Testis (tissue), 3 donors: ENCODE data around the gene IGFL1. TPM values are rescaled to one million over a fixed set of nuclear protein-coding genes. Genes with fewer than 3 reads are reported as not detected.

Source experiments
- DNase-seq: peaks from one replicate; pipeline ENCODE4 v3.0.0-alpha.2; 2019
- H3K27ac ChIP-seq, 2 donors: fragments of 200-600 bp; sonication (generic); one replicate each; pipeline ENCODE4 v1.5.1; 2019
- H3K27me3 ChIP-seq: fragments of 200-600 bp; sonication (generic); one replicate; pipeline ENCODE4 v1.5.1; 2019
- H3K36me3 ChIP-seq: fragments of 200-600 bp; sonication (generic); one replicate; pipeline ENCODE4 v1.5.1; 2017; ENCODE audit warnings: low read depth; ENCODE audit errors: missing control alignments
- H3K4me1 ChIP-seq: fragments of 200-600 bp; sonication (generic); one replicate; pipeline ENCODE4 v1.5.1; 2019
- H3K4me3 ChIP-seq, 2 donors: fragments of 200-600 bp; sonication (generic); one replicate each; pipeline ENCODE4 v1.5.1; 2017 to 2019
- H3K9me3 ChIP-seq: fragments of 200-600 bp; sonication (generic); one replicate; pipeline ENCODE4 v1.5.1; 2017
- POLR2A ChIP-seq: fragments of 450-650 bp; IDR thresholded peaks from one replicate; pipeline ENCODE4 v1.6.1; 2017; ENCODE audit warnings: antibody characterized with exemption, mild to moderate bottlenecking, moderate library complexity
- WGBS, 2 donors: methylation state at CpG; one replicate each; pipeline ENCODE4 v1.1.5; 2018; 5-methylcytosine and 5-hydroxymethylcytosine counted together
- intact Hi-C: fragments of 100-400 bp; cut with DNase I; formaldehyde crosslinking; loops from one replicate; pipeline ENCODE4 v1.15.1; 2023; ENCODE audit warnings: low total_unique reads
- polyA plus RNA-seq: library from polyadenylated mRNA; stranded (reverse); fragments of 350-450 nt; fragmentation: Illumina TruSeq; extraction: RNeasy Lipid Tissue Mini Kit (QIAGEN cat#74804); gene quantifications from one replicate; pipeline ENCODE4 v1.2.3, GENCODE V29; 2014; ENCODE audit warnings: low read depth, low replicate concordance; ENCODE audit not compliant: insufficient read depth
- total RNA-seq, 2 donors: library from RNA; depleted of rRNA; stranded (reverse); fragments of >200 nt; gene quantifications; one replicate each; pipeline ENCODE4 v1.2.3, GENCODE V29; 2016
- TF ChIP-seq, protein P1 (sequence below), 3 experiments: fragments of 450-650 bp in 2 of 3; fragments of 200-600 bp in 1 of 3; sonication (generic) in 1 of 3; IDR thresholded peaks; one replicate each; pipeline ENCODE4 v1.5.1; 2016 to 2019; ENCODE audit warnings: antibody characterized with exemption in 3 of 3, mild to moderate bottlenecking in 2 of 3, moderate library complexity in 1 of 3

The IGFL1 gene
- total and polyA plus RNA-seq, 3 donors from 2014 or later, result 3.2 TPM; not detected in 2

DNA sequence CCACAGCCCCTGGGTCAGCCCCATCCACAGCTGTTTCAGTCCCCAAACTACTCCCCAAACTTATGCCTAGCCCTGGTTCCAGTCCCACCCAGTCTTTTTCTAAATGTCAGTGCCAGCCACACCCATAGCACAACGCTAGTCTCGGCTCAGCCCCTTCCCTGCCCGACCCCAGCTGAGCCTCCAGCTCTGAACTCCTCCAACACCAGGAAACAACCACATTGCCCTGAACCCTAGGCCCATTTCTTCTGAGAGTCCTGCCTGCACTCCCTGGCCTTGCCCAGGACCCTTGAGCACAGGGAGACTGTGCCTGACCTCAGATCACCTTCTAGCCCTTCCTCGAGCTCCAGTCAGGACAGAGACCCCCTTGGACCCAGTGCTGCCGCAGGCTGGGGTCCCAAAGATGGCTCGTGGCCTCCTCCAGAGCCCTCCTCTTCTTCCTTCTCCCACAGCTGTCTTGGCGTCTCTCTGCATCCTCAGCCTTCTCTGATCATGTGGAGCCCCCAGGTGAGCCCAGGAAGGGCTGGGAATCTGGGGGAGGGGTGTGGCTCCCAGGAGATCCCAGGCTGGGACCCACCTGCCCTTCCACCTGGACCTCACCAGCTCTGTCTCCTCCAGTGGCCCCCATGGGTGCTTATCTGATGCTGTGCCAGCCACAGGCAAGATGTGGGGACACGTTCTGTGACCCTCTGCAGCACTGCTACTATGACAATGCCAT is 33.0 kb upstream of the IGFL1 start:
- WGBS, 2 donors, result 81 to 84% methylated on average over 8 of the region's 8 CpGs
- Histone ChIP-seq H3K27me3 (no peaks in the 10 kb centered on the region), H3K27ac (no peak overlapping the region), H3K4me3 (no peak overlapping the region), H3K9me3 (no peaks in the 10 kb centered on the region), H3K4me1 (peaks cover 3% of the 10 kb centered on the region), H3K36me3 (no peaks in the 10 kb centered on the region)
- intact Hi-C loops, result no loop called here
- no peak for DNase-seq
- no peak for TF ChIP-seq POLR2A
- TF ChIP-seq, protein P1, sequence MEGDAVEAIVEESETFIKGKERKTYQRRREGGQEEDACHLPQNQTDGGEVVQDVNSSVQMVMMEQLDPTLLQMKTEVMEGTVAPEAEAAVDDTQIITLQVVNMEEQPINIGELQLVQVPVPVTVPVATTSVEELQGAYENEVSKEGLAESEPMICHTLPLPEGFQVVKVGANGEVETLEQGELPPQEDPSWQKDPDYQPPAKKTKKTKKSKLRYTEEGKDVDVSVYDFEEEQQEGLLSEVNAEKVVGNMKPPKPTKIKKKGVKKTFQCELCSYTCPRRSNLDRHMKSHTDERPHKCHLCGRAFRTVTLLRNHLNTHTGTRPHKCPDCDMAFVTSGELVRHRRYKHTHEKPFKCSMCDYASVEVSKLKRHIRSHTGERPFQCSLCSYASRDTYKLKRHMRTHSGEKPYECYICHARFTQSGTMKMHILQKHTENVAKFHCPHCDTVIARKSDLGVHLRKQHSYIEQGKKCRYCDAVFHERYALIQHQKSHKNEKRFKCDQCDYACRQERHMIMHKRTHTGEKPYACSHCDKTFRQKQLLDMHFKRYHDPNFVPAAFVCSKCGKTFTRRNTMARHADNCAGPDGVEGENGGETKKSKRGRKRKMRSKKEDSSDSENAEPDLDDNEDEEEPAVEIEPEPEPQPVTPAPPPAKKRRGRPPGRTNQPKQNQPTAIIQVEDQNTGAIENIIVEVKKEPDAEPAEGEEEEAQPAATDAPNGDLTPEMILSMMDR (IDR thresholded peaks at IDR 0.05), result no peak

DNA sequence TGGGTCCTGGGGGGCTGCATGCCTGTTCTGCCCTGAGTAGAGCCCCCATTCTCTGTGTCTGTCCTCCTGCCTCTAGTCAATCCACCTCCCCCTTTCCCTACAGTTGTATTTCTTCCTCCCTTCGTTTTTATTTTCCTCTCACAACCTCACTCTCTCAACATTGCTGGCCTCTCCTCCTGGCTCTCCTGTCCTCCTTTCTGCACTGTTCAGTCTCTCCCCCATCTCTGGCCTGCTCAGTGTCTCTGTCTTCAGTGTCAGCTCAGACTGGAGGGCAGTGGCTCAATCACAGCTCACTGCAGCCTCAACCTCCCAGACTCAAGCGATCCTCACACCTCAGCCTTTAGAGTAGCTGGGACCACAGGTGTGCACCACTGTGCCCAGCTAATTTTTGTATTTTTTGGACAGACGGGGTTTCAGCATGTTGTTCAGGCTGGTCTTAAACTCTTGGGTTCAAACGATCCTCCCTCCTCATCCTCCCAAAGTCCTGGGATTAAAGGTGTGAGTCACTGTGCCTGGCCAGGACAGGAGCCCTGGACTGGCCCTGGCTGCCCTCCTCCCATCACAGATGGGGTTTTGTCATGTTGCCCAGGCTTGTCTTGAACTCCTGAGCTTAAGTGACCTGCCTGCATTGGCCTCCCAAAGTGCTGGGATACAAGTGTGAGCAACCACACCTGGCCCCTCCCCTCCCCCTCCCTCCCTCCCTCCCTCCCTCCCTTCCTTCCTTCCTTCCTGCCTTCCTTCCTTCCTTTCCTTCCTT is 32.0 kb upstream of the IGFL1 start:
- H3K27ac ChIP-seq, result no peak overlapping the region
- no peak overlapping the region for H3K4me3 ChIP-seq
- DNase-seq, result no peak
- no peaks in the 10 kb centered on the region for H3K36me3 ChIP-seq
- H3K9me3 ChIP-seq, result no peaks in the 10 kb centered on the region
- peaks cover 3% of the 10 kb centered on the region for H3K4me1 ChIP-seq
- H3K27me3 ChIP-seq, result no peaks in the 10 kb centered on the region
- 72 to 80% methylated on average over 4 of the region's 4 CpGs for WGBS, 2 donors
- intact Hi-C loops, result no loop called here
- TF ChIP-seq POLR2A, result no peak
- TF ChIP-seq, protein P1 (IDR thresholded peaks at IDR 0.05), result no peak

DNA sequence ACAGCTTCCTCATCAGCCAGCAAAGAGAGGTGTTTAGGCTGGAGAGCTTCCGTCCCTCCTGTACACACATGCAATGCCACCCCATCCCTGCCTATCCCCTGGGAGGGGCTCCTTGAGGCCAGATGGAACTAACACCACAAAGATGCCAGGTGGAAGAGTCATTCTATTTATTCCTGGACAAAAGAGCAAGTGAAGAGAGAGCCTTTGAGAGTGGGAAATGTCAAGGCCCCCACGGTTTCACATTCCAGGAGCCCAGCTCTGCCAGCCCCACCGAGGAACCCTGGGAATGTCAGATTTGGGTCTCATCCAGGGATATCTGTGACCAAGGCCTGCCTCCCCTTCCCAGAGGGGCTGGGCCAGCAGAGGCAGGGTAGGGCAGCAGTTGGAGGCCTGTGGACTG is 30.8 kb upstream of the IGFL1 start:
- WGBS, 2 donors, result 61% methylated on average over 3 of the region's 3 CpGs
- Histone ChIP-seq H3K4me3 (no peak overlapping the region), H3K36me3 (no peaks in the 10 kb centered on the region), H3K4me1 (peaks cover 2% of the 10 kb centered on the region), H3K27me3 (no peaks in the 10 kb centered on the region), H3K9me3 (no peaks in the 10 kb centered on the region), H3K27ac (no peak overlapping the region)
- intact Hi-C loops, result no loop called here
- no peak for DNase-seq
- TF ChIP-seq POLR2A, result no peak
- TF ChIP-seq, protein P1 (IDR thresholded peaks at IDR 0.05), result no peak

DNA sequence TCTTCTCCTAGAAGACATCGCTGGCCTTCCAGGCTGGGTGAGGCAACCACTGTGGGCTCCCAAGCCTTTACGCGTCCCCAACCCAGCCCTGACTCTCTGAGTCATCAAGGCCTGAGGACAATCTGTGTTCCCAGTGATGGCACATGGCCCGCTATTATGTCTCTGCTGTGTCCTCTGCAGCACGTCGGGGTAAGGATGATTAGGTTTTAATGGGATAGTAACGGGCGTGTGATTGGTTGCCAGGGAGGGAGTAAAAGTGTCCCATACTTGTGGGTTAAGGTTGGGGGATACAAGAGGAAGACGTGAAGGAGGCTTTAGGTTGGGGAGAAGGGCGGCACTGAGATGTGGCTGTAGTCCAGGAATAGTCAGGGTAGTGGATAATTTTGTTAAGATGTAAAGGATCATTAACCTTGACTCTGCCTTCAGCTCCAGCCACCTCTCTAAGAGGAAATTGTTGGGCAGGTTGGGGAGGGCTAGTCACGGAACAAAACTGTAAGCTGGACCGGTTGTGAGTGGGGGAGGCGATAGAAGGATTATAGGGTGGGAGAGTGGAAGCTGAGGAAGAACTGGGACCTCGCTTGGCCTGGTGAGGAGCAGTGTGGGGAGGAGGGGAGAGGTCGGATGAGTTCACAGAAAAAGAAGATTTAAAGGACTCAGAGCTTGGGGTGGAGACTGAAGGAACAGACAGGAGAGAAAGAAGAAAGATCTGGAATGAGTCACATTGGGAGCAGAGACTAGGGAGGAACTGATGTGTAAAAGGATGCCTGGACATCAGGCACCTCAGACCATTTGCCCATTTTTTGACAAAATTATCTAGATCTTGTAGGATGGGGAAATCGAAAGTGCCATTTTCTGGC is 27.9 kb upstream of the IGFL1 start:
- intact Hi-C loops, result no loop called here
- Histone ChIP-seq H3K4me3 (no peak overlapping the region), H3K9me3 (no peaks in the 10 kb centered on the region), H3K36me3 (no peaks in the 10 kb centered on the region), H3K27me3 (no peaks in the 10 kb centered on the region), H3K4me1 (no peaks in the 10 kb centered on the region), H3K27ac (no peak overlapping the region)
- TF ChIP-seq, protein P1 (IDR thresholded peaks at IDR 0.05), result no peak
- TF ChIP-seq POLR2A, result no peak
- 62 to 64% methylated on average over 14 to 16 of the region's 16 CpGs for WGBS, 2 donors
- DNase-seq, result no peak
